ENCODE measurements around the gene SLC10A7.

Gene SLC10A7

DNA sequence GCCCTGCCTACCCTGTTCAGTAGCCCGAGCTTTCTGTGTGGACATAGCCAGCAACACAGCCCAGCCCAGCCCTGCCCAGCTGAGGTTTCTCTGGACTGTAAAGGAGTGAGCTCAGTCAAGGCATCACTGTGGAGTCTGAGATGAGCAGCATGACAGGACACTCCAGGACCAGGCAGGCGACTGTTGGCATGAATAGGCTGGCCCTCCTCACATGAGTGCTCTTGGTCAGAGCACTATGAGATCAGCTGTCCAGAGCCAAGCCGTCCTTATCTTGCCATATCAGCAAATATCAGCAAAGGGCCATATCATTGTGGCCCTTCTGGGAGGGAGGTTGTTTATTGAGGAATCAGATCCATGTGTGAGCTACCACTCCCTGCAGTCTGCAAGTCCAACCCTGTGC, 276.5 kb downstream of the SLC10A7 start:
- TF ChIP-seq GLIS3 (CRISPR knock-in tag; IDR thresholded peaks at IDR 0.05) (no peak), SNAI2 (CRISPR knock-in tag; IDR thresholded peaks at IDR 0.05) (no peak), POU6F1 (CRISPR knock-in tag; IDR thresholded peaks at IDR 0.05; ENCODE audit: borderline replicate concordance, low read depth) (no peak), TCF4 (CRISPR knock-in tag; IDR thresholded peaks at IDR 0.05; ENCODE audit: borderline replicate concordance) (no peak)

DNA sequence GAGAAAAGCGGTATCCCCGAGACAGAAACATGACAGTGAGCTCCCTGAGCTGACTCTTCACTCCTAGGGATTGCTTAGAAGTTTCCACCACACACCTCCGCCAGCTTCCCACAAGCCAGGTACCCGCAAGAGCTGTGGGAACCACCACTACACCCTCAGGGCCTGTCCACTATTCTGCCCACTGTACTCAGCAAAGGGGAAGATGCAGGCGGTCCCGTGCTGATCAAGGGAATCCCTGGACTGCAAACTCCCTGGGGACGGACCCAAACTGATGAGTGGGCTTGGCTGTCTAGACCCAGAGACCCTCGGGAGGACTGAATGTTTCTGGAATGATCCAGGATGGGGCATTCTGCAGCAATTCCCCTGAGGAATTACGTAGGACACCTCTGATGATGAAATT, 277.2 kb downstream of the SLC10A7 start:
- TF ChIP-seq RARB (CRISPR knock-in tag; IDR thresholded peaks at IDR 0.05) (no peak), POU6F1 (CRISPR knock-in tag; IDR thresholded peaks at IDR 0.05; ENCODE audit: borderline replicate concordance, low read depth) (no peak)
- no peak for ATAC-seq

More for the DNA sequence above, 276.5 kb downstream of the SLC10A7 start:
- no peak for ATAC-seq

DNA sequence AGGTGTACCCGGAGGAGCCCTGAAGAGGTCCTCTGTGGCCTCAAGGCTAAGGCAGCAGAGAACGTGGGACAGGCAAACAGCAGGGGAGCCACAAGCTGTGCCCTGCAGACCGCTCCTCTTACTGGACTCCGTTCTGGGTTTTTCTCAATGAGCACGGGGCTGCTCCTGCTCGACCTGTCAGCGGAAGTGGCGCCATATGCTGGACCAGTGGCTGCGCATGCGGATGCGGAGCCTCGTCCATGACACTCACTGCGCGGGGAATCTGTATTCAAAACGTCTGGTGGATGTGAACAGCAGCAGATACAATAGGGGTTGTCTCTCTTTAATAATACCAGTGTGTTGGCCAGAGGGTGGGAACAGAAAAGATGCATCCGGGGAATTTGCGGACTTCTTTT, 277.9 kb downstream of the SLC10A7 start:
- TF ChIP-seq ZNF8 (CRISPR knock-in tag; IDR thresholded peaks at IDR 0.05) (no peak), TOX (CRISPR knock-in tag; IDR thresholded peaks at IDR 0.05; ENCODE audit: borderline replicate concordance) (no peak), CSDC2 (CRISPR knock-in tag; IDR thresholded peaks at IDR 0.05) (no peak), TSHZ2 (CRISPR knock-in tag; IDR thresholded peaks at IDR 0.05) (no peak), GLIS3 (CRISPR knock-in tag; IDR thresholded peaks at IDR 0.05) (no peak), ZNF565 (CRISPR knock-in tag; conservative IDR thresholded peaks at IDR 0.05; ENCODE audit: low read depth) (no peak), PPARA (CRISPR knock-in tag; IDR thresholded peaks at IDR 0.05; ENCODE audit: borderline replicate concordance) (no peak), RARB (CRISPR knock-in tag; IDR thresholded peaks at IDR 0.05) (no peak), TCF4 (CRISPR knock-in tag; IDR thresholded peaks at IDR 0.05; ENCODE audit: borderline replicate concordance) (no peak), ZFP3 (CRISPR knock-in tag; IDR thresholded peaks at IDR 0.05) (no peak), SNAI2 (CRISPR knock-in tag; IDR thresholded peaks at IDR 0.05) (no peak), BACH2 (CRISPR knock-in tag; IDR thresholded peaks at IDR 0.05; ENCODE audit: borderline replicate concordance) (no peak), ZC3H10 (CRISPR knock-in tag; IDR thresholded peaks at IDR 0.05) (no peak)
- TF ChIP-seq, protein P1, sequence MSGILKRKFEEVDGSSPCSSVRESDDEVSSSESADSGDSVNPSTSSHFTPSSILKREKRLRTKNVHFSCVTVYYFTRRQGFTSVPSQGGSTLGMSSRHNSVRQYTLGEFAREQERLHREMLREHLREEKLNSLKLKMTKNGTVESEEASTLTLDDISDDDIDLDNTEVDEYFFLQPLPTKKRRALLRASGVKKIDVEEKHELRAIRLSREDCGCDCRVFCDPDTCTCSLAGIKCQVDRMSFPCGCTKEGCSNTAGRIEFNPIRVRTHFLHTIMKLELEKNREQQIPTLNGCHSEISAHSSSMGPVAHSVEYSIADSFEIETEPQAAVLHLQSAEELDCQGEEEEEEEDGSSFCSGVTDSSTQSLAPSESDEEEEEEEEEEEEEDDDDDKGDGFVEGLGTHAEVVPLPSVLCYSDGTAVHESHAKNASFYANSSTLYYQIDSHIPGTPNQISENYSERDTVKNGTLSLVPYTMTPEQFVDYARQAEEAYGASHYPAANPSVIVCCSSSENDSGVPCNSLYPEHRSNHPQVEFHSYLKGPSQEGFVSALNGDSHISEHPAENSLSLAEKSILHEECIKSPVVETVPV (CRISPR knock-in tag; IDR thresholded peaks at IDR 0.05): no peak
- no peak for ATAC-seq

GRCh38 chr4:146243141-146243882, 278.4 kb downstream of the SLC10A7 start:
- no peak for ATAC-seq
- TF ChIP-seq TCF4 (CRISPR knock-in tag; IDR thresholded peaks at IDR 0.05; ENCODE audit: borderline replicate concordance) (no peak), PPARA (CRISPR knock-in tag; IDR thresholded peaks at IDR 0.05; ENCODE audit: borderline replicate concordance) (no peak), CREB5 (CRISPR knock-in tag; IDR thresholded peaks at IDR 0.05; ENCODE audit: low read depth) (no peak), ZC3H10 (CRISPR knock-in tag; IDR thresholded peaks at IDR 0.05) (no peak), GLIS3 (CRISPR knock-in tag; IDR thresholded peaks at IDR 0.05) (no peak), CSDC2 (CRISPR knock-in tag; IDR thresholded peaks at IDR 0.05) (no peak), ZNF70 (CRISPR knock-in tag; IDR thresholded peaks at IDR 0.05) (no peak), ISL1 (CRISPR knock-in tag; IDR thresholded peaks at IDR 0.05) (no peak), ZNF565 (CRISPR knock-in tag; conservative IDR thresholded peaks at IDR 0.05; ENCODE audit: low read depth) (no peak), BACH2 (CRISPR knock-in tag; IDR thresholded peaks at IDR 0.05; ENCODE audit: borderline replicate concordance) (no peak), ESRRG (CRISPR knock-in tag; IDR thresholded peaks at IDR 0.05) (no peak), TSHZ2 (CRISPR knock-in tag; IDR thresholded peaks at IDR 0.05) (no peak)
- TF ChIP-seq, protein P2, sequence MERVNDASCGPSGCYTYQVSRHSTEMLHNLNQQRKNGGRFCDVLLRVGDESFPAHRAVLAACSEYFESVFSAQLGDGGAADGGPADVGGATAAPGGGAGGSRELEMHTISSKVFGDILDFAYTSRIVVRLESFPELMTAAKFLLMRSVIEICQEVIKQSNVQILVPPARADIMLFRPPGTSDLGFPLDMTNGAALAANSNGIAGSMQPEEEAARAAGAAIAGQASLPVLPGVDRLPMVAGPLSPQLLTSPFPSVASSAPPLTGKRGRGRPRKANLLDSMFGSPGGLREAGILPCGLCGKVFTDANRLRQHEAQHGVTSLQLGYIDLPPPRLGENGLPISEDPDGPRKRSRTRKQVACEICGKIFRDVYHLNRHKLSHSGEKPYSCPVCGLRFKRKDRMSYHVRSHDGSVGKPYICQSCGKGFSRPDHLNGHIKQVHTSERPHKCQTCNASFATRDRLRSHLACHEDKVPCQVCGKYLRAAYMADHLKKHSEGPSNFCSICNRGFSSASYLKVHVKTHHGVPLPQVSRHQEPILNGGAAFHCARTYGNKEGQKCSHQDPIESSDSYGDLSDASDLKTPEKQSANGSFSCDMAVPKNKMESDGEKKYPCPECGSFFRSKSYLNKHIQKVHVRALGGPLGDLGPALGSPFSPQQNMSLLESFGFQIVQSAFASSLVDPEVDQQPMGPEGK (CRISPR knock-in tag; IDR thresholded peaks at IDR 0.05; ENCODE audit: borderline replicate concordance): no peak
